Vagina (tissue), 2 donors: ENCODE results near the gene COLEC12.

Experiments used
- CTCF ChIP-seq, 3 experiments: fragments of 450-650 bp in 2 of 3; fragments of 200-600 bp in 1 of 3; sonication (generic) in 1 of 3; IDR thresholded peaks; one replicate each; pipeline ENCODE4 v1.5.1; 2017 to 2019; ENCODE audit warnings: antibody characterized with exemption in 3 of 3, mild to moderate bottlenecking in 2 of 3, moderate library complexity in 2 of 3
- POLR2AphosphoS5 ChIP-seq, 2 donors: sonication (generic); formaldehyde crosslinking; IDR thresholded peaks; one replicate each; pipeline ENCODE4 v1.9.0; 2017; ENCODE audit warnings: antibody characterized with exemption in 2 of 2, mild to moderate bottlenecking in 2 of 2, low read depth in 1 of 2; ENCODE audit not compliant: insufficient read depth in 1 of 2

DNA sequence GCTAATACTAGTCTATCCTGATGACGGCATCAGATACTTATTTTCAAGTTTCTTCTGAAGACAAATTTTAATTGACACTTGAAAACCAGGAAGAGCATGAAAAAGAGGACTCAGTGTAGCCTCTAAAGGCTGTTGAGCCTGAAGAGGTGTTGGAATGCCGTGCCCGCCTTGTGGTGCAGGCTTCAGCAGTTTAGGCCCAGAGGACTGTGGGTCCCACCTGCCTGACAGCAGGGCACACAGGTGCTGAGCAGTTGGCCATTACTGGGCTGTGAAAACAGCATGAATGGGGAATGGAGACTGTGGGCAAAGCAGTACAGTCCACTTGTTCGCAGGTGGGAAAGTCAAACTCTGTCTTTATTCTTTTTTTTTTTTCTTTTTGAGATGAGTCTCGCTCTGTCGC lies 182.9 kb downstream of the COLEC12 start:
- TF ChIP-seq CTCF (IDR thresholded peaks at IDR 0.05) (no peak), POLR2AphosphoS5 (IDR thresholded peaks at IDR 0.05; ENCODE audit: insufficient read depth in 1 of 2, low read depth in 1 of 2) (no peak)
